HG03039 (cell line): ENCODE measurements around the gene TMEM266.

Experiments
- ATAC-seq: cut with Tn5 transposase; IDR thresholded peaks from one replicate; pipeline ENCODE4 v1.9.1; 2021; ENCODE audit warnings: mild to moderate bottlenecking, moderate library complexity; ENCODE audit not compliant: unreplicated experiment

TMEM266 gene

DNA sequence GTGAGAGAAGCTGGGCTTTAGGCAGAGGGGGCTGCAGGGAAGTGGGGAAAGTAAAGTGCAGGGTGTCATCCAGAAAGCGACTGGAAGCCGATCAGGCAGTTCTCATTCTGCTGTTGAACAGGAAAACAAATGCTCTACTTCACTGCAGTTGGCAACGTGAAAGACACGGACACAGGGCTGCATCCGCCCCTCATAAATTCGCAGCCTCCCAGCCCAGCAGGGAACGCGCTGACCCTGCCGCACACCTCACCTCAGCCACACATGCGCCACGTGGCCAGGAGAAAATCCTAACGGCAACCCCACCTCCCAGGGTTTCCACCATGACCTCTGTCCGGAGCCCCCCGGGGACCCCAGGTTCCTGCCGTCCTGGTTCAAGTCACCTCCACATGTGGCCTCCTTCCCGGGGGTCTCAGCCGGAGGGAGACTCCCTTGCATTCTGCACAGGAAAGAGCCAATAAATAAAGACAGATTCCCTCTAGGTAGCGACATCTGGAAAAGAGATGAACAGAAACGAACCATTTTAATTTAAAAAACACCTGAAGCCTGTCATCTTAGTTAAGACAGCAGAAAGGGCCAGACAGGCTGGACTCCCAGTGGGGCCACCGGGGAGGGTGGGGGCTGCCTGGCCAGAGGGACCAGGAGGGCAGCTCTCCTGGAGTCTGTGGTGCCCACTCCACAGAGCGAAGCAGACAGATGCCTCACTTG, 118.7 kb downstream of the TMEM266 start:
- no peak for ATAC-seq

DNA sequence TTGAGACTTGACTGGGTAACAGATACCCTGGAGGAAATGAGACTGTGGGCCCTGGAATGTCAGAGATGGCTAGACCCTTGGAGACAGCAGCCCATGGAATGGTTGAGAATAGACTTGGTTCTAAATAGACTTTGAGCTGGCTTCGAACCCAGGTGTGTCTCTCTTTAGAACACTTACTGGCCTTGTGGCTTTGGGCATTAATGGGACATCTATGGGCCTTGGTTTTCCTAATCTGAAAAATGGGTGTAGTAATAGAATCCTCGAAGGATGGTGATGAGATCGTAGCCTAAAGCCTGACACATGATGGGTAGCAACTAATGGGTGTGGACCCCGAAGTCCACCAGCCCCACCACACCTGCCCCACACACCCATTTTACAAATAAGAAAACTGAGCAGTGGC, 119.2 kb downstream of the TMEM266 start:
- no peak for ATAC-seq

DNA sequence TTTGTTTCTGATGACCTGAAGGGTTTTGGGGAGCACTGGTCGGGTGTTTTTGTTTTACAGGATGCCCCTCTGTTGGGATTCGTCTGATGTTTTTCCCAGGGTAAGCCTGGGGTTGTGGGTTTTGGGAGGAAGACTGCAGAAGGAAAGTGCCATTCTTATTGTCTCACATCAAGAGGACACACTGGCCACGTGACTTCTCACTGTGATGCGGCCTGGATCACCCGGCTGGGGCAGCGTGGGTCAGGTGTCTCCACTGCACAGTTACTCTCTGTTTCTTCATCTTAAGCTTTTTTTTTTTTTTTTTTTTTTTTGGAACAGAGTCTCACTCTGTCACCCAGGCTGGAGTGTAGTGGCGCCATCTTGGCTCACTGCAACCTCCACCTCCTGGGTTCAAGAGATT, 120.5 kb downstream of the TMEM266 start:
- ATAC-seq, result no peak

DNA sequence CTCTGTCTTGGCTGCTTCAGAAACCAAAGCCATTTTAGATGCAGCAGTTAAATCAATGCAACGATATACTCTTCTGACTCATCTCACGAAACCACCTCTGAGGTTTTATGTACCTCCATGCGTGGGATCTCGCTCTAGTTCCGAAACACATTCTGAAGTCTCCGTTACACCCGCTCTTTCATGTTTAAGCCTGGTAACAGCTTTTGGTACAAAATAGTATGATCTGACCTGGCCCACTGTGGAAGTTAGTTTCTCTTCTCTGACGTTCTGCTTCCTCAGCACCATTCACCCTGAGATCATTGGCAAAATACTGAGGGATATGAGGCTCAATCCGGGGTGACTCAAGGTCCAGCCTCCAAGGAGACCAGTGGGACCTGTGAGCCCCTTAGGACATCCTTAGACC, 121.9 kb downstream of the TMEM266 start:
- ATAC-seq, result no peak

DNA sequence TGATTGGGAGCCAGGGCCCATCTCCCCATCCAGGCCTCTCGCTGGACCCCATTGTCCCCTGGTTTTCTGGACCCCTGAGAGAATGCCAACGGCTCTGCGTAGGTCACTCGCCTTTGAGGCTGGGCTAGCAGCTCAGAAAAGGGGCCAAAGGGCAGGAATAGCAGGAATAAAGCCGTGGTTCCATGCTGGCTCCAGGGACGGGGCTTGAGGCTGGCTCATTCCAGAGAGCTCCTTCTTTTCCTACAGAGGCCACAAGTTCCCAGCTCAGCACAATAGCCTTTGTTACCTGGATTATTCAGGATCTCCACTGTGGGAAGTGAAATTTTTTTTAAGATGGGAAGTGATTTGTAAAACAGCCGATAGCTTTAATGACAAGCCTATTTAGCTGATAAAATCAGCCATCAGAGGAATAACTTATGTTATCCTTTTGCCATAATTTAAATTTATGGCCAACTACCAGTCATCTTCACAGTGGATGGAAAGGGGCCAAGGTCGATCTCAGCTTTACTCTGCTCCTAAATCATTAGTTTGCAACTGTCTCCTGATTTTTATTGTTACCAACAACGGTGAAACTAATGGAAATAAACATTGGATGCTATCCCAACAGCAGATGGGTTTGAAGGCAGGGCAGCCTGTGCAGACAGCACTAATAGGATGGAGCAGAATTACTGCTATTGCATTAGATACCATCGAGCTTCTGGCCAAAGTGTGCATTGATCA, 124.3 kb downstream of the TMEM266 start:
- ATAC-seq, result no peak

DNA sequence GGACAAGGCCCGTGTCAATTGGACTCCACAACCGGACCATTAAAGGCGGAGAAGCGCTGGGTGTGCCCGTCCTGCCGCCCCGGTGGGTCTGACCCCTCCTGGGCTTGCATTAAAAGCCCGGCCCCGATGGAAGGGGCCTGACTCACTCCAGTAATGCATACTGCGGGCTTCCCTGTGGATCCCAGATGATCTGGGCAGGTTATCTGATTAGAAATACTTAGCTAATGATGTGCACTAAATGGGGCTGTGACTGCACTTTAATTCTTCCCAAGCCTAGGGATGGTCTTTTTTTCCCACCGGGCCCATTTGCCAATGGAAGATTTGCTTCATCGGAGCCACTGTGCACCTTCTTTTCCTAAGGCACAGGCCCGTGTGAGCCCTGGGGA, 124.9 kb downstream of the TMEM266 start:
- no peak for ATAC-seq

DNA sequence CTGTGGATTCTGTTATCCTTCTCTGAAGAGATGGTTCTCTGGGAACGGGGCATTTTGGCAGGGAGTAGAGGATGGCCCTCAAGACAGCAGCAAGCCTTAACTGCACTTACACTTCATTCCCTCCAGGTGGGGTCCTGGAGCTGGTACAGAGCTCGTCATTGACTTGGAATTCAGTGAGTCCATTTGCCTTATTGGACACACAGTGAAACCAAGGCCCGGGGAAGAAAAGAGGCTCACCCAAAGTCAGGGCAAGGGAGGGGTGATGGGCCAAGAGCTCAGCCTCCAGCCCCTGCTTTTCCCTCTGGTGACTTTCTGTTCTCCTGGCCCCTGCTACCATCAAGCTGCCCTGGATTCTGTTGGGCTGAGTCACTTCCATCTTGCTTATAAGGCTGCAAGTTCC, 125.9 kb downstream of the TMEM266 start:
- no peak for ATAC-seq

DNA sequence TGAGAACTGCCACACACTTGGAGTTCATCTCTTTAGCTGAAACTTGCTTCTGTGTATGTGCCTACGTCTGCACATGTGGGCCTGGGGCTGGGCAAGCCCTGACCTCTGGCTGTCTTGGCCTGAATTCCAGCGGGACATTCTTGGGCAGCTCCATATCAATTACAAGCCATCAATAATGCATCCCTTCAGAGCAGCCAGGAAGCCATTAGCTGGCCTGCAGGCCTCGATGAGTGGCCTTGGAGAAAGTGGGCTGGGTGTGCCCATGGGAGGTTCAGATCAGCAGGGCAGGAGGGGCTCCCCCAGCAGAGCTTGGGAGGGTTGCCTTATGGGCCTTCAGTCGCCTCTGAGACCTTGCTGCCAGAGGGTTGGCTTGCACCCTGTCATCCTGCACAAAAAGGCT, 127.4 kb downstream of the TMEM266 start:
- no peak for ATAC-seq

DNA sequence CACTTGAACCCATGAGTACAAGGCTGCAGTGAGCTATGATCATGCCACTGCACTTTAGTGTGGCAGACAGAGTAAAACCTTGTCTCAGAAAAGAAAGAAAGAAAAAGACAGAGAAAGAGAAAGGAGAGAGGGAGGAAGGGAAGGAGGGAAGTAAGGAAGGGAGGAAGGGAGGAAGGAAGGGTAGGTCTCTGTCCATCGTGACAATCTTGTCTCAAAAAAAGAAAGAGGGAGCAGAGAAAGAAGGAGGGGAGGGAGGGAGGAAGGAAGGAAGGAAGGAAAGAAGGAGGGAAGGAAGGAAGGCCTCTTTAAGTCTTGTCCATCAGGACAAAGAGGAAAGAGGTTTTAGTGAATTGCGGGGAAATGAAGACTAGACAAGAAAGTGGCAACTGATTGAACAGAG, 129.3 kb downstream of the TMEM266 start:
- ATAC-seq, result no peak

DNA sequence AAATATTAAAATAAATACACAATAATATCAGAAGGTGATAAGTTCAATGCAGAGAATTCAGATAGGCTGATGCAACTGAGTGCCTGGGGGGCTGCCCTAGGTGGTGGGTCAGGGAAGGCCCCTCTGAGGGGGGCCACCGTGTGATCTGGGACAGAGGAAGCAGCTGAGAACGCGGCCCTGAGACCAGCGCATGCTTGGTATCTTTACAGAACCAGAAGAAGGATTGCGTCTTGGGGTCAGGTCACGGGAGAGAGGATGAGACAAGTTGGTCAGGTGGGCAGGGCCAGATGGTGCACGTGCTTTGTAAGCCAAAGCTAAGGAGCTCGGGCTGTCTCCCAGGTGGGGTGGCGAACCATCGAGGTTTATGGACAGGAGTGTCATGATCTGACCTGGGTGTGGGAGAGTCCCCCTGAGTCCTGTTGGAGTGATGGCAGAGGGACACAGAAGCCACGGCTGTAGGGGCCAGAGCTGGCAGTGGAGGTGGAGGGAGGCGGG, 130.3 kb downstream of the TMEM266 start:
- ATAC-seq, result no peak

DNA sequence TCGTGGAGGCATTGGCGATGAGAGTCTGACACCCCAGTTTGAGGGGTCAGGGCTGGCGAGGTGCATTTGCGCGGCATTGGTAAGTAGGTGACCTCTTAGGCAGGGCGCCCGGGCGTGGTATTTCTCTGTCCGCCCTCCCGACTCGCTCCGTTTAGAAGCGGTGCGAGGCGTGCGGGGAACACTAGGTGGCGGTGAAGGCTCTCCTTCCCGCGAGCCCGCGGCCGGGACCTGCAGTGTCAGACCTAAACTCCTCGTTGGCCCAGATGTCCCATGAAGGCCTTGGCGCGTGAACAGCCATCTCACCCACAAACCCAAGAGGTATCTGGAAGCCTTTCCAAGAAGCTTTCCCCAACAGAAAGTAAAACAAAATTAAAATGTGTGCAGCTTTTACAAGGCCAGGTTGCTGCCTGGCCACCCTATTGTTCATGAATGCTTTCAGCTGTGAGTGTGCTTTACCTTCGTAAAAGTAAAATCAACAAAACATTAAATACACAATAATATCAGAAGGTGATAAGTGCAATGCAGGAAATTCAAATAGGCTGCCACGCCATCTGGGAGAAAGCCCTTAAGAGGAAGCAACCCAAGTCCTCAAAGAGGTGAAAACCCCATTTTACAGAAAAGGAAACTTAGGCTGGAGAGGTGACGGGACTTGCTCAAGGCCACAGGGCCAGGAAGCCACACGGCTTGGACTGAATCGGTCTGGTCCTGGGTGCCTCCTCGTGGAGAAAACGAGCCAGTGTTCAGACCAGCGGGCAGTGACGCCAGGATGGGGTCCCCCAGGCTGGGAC, 131.2 kb downstream of the TMEM266 start:
- ATAC-seq, result peak; percentile 70

DNA sequence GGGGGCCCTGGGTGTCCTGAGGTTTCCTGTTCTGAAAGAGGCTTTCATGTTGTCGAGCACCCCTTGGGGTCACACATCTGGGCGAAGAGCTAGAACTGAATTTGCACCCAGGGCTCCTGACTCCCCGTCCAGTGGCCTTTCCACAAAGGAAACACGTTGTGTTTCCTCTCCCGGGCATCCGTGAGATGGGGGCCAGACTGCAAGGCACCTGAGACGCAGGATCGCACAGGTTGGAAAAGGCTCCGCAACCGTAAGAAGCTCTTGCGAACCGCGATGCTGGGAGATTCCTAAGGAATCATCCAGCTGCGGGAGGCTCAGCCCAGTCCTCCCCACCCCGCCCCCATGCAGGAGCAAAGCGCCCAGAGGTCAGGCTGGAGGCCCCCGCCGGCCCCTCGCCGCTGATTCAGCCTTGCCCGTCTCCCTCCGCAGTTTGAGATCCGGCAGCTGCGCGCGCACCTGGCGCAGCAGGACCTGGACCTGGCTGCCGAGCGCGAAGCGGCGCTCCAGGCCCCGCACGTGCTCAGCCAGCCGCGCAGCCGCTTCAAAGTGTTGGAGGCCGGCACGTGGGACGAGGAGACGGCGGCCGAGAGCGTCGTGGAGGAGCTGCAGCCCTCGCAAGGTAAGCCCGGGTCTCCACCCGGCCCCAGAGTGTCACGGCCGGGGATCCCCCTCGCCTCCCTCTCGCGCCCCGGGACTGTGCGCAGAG, 131.9 kb downstream of the TMEM266 start:
- ATAC-seq, result no peak

DNA sequence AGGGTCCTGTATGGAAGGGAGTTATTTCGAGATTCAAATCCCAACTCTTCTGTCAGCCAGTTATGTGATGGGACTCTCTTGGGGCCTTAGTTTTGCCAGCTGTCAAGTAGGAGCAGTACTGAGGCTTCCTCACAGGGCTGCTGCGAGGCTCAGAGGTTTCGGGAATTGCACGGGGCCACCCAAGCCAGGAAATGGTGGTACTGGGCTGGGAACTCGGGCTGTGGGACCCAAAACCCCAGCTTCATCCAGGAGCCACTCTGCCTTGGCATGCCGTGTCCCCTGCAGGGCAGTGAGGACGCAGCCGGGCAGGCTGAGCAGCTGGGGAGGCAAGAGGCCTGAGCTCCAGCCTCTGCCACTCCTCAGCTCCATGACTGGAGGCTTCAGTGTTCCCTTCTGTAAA, 132.9 kb downstream of the TMEM266 start:
- no peak for ATAC-seq

DNA sequence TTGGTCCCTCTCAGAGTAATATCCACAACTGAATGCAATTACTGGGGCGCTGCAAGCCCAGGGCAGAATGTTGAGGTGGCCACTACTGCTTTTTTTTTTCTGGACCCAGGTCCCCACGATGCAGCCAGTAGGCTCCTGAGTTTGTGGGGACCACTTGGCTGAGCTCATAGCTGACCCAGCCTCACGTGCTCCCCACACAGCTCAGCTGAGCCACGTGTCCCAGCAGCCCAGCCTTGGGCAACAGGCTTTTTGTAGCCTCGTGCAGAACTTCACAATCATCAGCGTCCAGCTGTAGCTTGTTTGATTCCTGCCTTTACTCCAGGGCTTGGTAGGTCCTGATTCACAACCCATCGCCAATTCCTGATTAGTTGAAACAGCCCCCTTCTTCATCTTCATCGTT, 134.1 kb downstream of the TMEM266 start:
- ATAC-seq, result no peak

DNA sequence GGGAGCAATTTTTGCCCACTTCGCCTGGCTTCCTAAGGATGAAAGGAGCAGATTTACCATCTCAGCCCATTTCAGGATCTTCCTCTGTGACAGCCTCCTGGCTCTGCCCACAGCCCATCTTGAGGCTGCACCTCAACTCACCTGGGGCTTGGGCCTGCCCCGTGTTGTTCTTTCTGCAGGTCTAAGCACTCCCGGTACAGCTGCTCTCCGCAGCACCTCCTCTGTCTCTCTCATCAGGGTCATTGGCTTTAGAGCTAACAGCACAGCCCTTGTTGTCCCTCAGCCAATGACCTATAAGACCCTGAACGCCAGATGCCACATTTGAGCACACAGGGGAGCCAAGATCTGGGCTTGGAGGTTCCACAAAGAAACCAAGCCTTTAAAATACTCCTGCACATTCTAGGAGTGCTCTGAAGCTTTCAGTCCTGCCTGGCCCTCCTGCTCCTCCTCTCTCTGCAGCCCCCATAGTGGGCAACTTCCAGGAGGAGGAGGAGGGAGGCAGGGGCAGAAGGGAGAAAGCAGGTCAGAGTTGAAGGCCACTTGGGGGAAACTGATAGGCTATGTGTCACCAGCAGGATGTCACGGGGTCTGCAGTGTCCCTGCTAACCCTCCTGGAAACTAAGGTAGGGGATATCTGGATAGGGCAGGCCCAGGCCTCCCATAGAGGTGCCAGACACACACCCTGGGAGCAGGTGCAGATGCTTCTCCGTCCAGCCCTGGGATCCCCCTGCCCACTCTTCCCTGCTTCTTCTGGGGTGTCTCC, 135.9 kb downstream of the TMEM266 start:
- ATAC-seq, result no peak

DNA sequence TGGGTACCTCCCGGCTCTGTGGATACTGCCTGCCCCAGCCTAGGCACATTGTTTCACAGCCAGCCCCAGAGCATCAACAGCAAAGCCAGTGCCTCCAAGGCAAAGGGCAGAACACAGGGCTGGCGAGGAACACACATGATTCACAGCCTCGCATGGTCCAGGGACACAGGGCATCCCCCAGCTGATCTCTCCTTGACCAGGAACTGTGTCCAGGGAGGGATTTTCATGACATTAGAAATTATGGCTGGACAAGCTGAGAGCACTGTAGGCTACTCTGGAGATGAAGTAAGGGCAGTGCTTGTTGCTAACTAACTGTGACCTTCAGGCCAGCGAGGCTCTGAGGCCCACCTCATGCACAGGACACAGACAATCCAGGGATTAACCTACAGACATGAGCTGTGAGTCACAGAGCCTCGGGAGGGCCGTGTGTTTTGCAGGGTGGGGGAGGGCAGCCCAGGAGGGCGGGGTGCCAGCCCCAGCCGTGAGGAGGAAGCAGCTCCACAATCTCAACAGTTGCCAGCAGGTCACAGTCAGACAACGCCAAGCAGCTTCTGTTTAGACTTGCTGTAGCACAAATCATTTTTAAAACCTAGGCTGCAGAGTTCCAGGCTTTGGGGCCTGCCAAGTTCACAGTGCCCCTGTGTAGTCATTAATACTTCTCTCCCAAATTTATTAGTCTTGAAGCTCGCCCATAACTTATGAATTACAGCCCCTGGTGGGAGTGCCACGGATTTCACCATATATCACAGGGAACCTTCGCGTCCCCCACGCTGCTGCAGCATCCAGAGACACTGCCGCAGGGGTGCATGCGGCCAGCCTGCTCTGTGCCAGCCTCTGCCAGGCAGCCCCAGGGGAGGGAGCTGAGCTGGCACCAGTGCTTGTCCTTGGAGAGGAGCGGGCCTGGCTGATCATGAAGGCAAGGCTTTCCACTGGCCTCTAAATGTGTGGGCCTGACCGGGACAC, 136.8 kb downstream of the TMEM266 start:
- ATAC-seq, result no peak

DNA sequence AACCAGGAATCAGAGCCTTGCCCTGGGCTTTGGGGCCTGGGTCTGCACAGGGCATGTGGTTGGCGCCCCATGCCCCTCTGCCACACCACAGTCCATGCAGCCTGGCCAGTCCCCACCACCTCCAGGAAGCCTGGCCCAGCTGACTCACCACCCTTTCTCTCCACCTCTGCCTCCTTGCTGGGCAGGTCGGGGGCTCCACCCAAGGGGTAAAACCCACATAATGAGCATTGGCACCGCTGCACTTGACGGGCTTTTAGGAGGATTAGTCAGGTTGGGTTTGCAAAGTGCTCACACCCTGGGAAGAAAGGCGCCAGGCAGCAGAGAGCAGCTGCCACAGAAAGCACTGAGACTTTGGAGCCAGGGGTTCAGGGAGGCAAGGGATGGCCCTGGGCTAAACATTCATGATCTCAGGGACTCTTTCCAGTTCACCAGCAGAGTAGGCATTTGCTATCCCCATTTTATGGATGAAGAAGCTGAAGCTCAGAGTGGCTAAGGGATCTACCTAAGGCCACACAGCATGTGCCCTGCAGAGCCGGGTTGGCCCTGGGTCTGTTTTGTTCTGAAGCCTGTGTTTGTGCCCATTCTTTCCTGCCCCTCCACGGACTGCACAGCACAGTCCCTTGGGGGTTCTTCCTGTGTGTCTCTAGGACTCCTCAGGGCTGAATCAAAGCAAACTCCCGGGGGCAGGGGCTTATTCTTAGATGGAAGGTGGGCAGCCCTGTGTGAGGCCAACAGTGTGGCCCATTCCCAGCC, 138.1 kb downstream of the TMEM266 start:
- no peak for ATAC-seq

DNA sequence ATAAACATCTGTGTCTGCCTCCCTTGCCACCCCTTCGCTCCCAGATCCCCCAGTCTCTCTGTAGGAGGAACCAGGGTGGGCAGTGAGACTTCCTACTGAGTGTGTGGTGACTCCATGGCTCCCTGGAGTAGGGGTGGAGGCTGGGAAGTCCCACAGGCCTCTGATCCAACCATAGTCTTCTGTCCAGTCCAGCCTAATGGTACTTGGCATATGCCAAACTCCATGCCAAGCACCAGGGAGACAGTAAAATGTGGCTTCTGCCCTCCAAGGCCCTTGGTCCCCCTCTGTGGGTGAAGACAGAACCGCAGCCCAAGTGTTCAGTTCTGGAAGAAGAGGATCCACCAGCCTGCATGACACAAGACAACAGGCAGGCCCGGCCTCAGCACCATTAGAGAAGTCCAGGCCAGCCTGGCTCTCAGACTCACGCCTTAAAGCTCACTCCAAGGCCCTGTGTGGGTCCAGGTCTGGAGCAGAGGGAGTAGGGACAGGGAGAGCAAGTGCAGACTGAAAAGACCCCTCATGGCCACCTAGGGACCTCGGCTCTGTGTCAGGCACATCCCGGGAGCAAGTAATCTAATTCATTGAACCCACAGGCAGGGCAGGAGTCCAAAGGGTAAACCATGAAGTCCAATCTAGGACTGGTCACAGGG, 138.8 kb downstream of the TMEM266 start:
- ATAC-seq, result no peak
